Nephron progenitor cell (in vitro differentiated cells): Measurements from ENCODE around the gene GSTM4.
"Not testable (repeated sequence)": the region's sequence is repeated elsewhere in the genome, so short reads cannot be mapped to it uniquely, and the experiment has no call there.

ENCODE experiments used
- DNase-seq: peaks from one replicate; pipeline ENCODE4 v3.0.0; 2021
- H3K27ac Mint-ChIP-seq: 2 replicates; pipeline ENCODE4 v1.8.0; 2021; ENCODE audit warnings: mild to moderate bottlenecking, moderate library complexity, mixed read lengths
- H3K27me3 Mint-ChIP-seq: 2 replicates; pipeline ENCODE4 v1.8.0; 2021; ENCODE audit warnings: mild to moderate bottlenecking, low read depth, mixed read lengths; ENCODE audit not compliant: poor library complexity
- H3K36me3 Mint-ChIP-seq: 2 replicates; pipeline ENCODE4 v1.8.0; 2021; ENCODE audit warnings: low read depth, mixed read lengths
- H3K4me1 Mint-ChIP-seq: 2 replicates; pipeline ENCODE4 v1.8.0; 2021; ENCODE audit warnings: mixed read lengths
- H3K4me3 Mint-ChIP-seq: 2 replicates; pipeline ENCODE4 v1.8.0; 2021; ENCODE audit warnings: mild to moderate bottlenecking, moderate library complexity, mixed read lengths
- H3K9me3 Mint-ChIP-seq: 2 replicates; pipeline ENCODE4 v1.8.0; 2021; ENCODE audit warnings: mild to moderate bottlenecking, moderate library complexity, mixed read lengths
- TF ChIP-seq, protein P1 (sequence below): fragments of 200-600 bp; sonication (generic); IDR thresholded peaks from 2 replicates; pipeline ENCODE4 v1.5.0; 2021; ENCODE audit warnings: antibody characterized with exemption

The GSTM4 gene

DNA sequence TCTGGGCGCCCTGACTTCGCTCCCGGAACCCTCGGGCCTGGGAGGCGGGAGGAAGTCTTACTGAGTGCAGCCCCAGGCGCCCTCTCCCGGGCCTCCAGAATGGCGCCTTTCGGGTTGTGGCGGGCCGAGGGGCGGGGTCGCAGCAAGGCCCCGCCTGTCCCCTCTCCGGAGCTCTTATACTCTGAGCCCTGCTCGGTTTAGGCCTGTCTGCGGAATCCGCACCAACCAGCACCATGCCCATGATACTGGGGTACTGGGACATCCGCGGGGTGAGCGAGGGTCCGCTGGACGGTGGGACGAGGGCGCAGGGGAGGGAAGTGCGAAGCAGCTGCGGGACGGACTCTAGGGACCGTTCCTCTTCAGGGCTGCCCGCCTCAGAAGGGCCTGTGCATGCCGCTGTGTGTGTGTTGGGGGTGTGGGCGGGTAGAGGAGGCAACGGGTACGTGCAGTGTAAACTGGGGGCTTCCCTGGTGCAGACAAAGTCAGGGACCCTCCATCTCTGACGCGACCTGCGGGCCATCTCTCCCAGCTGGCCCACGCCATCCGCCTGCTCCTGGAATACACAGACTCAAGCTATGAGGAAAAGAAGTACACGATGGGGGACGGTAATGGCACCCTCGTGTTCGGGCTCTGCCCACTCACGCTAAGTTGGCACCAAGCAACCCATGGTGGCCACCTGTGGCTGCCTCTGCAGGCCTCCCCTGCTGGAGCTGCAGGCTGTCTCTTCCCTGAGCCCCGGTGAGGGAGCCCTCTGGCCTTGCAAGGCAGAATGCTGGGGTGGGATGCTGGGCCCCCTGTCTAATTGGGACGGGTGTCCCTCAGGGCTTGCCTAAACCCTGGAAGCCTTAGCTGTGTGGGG is 32.0 kb downstream of the GSTM4 start, which contains the start of gene GSTM1:
GSTM1 (plus strand) TSS at position 177 of the 859 bp plus-strand sequence; CDS start at position 234, 57 bp downstream.
- H3K36me3 Mint-ChIP-seq = peaks cover 10% of the 10 kb centered on the region
- H3K4me3 Mint-ChIP-seq = peak within 1 kb of the TSS; percentile 81
- H3K9me3 Mint-ChIP-seq = peaks cover 5% of the 10 kb centered on the region
- peaks cover 2% of the 10 kb centered on the region for H3K27me3 Mint-ChIP-seq
- H3K4me1 Mint-ChIP-seq = peaks cover 5% of the 10 kb centered on the region
- no peak within 1 kb of the TSS for H3K27ac Mint-ChIP-seq
- TF ChIP-seq, protein P1, sequence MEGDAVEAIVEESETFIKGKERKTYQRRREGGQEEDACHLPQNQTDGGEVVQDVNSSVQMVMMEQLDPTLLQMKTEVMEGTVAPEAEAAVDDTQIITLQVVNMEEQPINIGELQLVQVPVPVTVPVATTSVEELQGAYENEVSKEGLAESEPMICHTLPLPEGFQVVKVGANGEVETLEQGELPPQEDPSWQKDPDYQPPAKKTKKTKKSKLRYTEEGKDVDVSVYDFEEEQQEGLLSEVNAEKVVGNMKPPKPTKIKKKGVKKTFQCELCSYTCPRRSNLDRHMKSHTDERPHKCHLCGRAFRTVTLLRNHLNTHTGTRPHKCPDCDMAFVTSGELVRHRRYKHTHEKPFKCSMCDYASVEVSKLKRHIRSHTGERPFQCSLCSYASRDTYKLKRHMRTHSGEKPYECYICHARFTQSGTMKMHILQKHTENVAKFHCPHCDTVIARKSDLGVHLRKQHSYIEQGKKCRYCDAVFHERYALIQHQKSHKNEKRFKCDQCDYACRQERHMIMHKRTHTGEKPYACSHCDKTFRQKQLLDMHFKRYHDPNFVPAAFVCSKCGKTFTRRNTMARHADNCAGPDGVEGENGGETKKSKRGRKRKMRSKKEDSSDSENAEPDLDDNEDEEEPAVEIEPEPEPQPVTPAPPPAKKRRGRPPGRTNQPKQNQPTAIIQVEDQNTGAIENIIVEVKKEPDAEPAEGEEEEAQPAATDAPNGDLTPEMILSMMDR = no peak
- peak; percentile 69 for DNase-seq

DNA sequence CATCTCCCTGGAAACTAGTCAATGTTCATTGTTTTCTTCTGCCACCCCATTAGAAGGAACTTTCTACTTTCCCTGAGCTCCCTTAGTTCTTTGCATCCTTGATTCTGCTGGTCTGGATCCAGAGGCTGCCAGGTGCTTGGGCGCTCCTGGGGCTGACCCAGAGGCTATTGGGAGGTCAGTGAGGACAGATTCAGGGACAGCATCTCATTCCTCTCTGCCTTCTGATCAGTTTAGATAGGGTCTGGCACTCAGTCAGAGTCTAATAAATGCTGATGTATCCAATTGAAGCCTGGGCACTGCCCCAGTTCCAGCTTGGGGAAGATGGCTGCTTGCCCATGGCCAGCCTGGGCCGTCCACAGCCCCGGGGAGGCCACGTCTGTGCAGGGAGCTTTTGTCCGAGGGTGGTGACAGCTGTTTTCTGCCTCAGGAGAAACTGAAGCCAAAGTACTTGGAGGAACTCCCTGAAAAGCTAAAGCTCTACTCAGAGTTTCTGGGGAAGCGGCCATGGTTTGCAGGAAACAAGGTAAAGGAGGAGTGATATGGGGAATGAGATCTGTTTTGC is 34.0 kb downstream of the GSTM4 start:
- H3K9me3 Mint-ChIP-seq = peaks cover 2% of the 10 kb centered on the region
- TF ChIP-seq, protein P1 = no peak
- H3K4me1 Mint-ChIP-seq = peaks cover 5% of the 10 kb centered on the region
- no peak overlapping the region for H3K27ac Mint-ChIP-seq
- no peak for DNase-seq
- H3K27me3 Mint-ChIP-seq = peaks cover 2% of the 10 kb centered on the region
- H3K36me3 Mint-ChIP-seq = peaks cover 10% of the 10 kb centered on the region
- no peak overlapping the region for H3K4me3 Mint-ChIP-seq

DNA sequence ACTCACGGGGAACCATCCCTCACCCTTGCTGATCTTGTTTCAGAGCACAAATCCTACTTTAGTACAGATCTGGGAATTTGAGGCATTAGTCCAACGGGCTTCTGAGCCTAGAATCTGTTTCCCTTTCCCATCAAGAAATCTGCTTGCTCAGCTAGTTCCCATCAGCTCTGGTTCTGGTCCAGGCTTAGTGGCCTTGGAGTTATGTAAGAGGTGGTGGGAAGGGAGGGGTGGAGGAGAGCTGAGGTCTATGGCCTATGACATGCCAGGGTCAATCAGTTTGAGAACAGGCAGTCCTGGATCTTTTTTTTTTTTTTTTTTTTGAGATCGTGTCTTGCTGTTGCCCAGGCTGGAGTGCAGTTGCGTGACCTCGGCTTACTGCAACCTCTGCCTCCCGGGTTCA is 35.9 kb downstream of the GSTM4 start:
- TF ChIP-seq, protein P1 = no peak
- Mint-ChIP-seq H3K27ac (no peak overlapping the region), H3K9me3 (no peaks in the 10 kb centered on the region), H3K4me1 (peaks cover 5% of the 10 kb centered on the region), H3K4me3 (no peak overlapping the region), H3K27me3 (peaks cover 2% of the 10 kb centered on the region), H3K36me3 (peaks cover 10% of the 10 kb centered on the region)
- no peak for DNase-seq

DNA sequence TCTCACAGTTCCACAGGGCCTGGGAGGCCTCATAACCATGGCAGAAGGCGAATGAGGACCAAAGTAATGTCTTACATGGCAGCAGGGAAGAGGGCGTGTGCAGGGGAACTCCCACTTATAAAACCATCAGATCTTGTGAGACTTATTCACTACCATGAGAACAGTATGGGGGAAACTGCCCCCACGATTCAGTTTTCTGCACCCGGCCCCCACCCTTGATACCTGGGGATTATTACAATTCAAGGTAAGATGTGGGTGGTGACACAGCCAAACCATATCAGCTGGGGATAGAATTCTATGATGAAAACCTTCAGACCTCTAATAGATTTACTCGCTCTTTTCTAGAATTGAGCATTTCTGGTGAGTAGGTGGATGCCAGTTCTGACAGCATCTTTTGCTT is 38.5 kb downstream of the GSTM4 start:
- H3K4me3 Mint-ChIP-seq, H3K27ac Mint-ChIP-seq, H3K27me3 Mint-ChIP-seq, H3K9me3 Mint-ChIP-seq, H3K4me1 Mint-ChIP-seq, DNase-seq: not testable (repeated sequence)
- H3K36me3 Mint-ChIP-seq = peaks cover 12% of the 10 kb centered on the region

DNA sequence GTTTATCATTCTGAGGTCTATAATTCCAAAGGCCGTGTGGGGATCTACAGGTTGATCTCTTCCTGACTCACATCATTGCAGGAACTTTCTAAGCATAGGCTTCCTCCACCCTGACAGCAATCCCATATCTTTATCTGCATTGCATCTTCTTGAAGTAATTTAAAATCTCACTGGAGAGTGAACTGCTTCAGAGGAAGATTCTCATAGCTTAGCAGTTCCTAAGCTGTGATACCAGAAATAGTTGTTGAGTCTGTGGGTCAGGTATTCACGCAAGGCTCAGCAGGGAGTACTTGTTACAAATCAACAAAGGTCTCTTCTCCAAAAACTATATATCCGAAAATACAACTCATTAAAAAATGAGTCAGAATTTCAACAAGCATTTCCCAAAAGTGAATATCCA is 39.2 kb downstream of the GSTM4 start:
- H3K27me3 Mint-ChIP-seq, H3K4me1 Mint-ChIP-seq, H3K4me3 Mint-ChIP-seq, H3K9me3 Mint-ChIP-seq, H3K36me3 Mint-ChIP-seq, DNase-seq, H3K27ac Mint-ChIP-seq: not testable (repeated sequence)

DNA sequence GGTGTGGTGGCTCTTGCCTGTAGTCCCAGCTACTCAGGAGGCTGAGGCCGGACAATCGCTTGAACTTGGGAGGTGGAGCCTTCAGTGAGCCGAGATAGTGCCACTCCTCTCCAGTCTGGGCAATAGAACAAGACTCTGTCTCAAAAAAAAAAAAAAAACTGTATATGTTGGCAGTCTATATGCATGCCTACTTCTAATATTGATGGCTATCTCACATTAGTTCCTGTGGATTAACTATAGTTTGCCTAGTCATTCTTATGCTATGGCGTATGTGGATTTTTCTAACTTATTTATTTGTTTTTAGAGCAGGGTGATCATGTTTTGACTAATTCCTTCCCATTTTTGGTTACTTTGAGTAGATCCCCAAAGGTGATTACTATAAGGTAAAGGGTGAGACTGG is 41.2 kb downstream of the GSTM4 start:
- Mint-ChIP-seq H3K27me3 (no peaks in the 10 kb centered on the region), H3K27ac (no peak overlapping the region), H3K4me1 (no peaks in the 10 kb centered on the region), H3K36me3 (peaks cover 3% of the 10 kb centered on the region), H3K4me3 (no peak overlapping the region), H3K9me3 (no peaks in the 10 kb centered on the region)
- DNase-seq = no peak
- TF ChIP-seq, protein P1 = no peak

DNA sequence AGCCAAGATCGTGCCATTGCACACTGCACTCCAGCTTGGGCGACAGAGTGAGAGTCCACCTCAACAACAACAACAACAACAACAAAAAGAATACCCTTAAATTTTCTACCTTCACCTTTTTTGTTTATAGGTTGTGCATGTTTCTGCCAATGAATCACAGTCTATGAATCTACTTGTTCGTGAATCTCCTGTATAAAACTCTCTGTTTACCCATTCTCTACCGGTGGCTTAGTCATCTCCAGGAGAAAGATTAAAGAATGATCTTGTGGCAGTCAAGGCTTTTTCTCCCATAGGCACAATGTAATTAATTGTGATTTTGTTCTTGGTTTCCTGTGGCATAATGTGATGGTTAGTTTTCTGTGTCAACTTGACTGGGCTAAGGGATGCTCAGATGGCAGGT is 42.0 kb downstream of the GSTM4 start:
- DNase-seq, H3K27ac Mint-ChIP-seq, H3K36me3 Mint-ChIP-seq, H3K4me1 Mint-ChIP-seq, H3K4me3 Mint-ChIP-seq, H3K9me3 Mint-ChIP-seq, H3K27me3 Mint-ChIP-seq: not testable (repeated sequence)

DNA sequence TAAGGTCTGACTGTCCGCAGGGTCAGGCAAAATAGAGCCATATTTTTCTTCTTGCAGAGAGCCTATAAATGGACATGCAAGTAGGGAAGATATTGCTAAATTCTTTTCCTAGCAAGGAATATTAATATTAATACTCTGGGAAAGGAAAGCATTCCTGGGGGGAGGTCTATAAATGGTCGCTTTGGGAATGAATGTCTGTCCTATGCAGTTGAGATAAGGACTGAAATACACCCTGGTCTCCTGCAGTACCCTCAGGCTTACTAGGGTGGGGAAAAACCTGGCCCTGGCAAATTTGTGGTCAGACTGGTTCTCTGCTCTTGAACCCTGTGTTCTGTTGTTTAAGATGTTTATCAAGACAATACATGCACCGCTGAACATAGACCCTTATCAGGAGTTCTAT is 47.0 kb downstream of the GSTM4 start:
- not testable (repeated sequence) for H3K4me3 Mint-ChIP-seq, H3K27me3 Mint-ChIP-seq, DNase-seq, H3K4me1 Mint-ChIP-seq, H3K27ac Mint-ChIP-seq
- H3K36me3 Mint-ChIP-seq = peaks cover 19% of the 10 kb centered on the region
- peaks cover 32% of the 10 kb centered on the region for H3K9me3 Mint-ChIP-seq
